NB4 (cell line): ENCODE measurements around the gene CCDC121.

ENCODE experiments used
- CTCF ChIP-seq: IDR thresholded peaks from one replicate; pipeline ENCODE4 v1.5.1; 2012; ENCODE audit warnings: low read depth, low read length
- MAX ChIP-seq: IDR thresholded peaks from 2 replicates; pipeline ENCODE4 v1.6.1; 2011; ENCODE audit warnings: low read depth, low read length
- POLR2A ChIP-seq: IDR thresholded peaks from 2 replicates; pipeline ENCODE4 v1.6.1; 2011; ENCODE audit warnings: mild to moderate bottlenecking; ENCODE audit not compliant: insufficient read length; ENCODE audit errors: extremely low read depth

GRCh38 chr2:27638037-27638637, 9.3 kb upstream of the CCDC121 start:
- no peak for TF ChIP-seq MAX
- TF ChIP-seq POLR2A = no peak
- no peak for TF ChIP-seq CTCF
